GM23338 (cell line): ENCODE data around the gene VPREB3. TPM values are rescaled to one million over a fixed set of nuclear protein-coding genes. Genes with fewer than 3 reads are reported as not detected.
A peak's percentile ranks its signal among the peaks of the same experiment; 100 is the strongest.

Experiments
- ATAC-seq: fragments of 200-7000 bp; cut with Tn5 transposase; 3 replicates; pipeline ENCODE4 v1.9.1; 2020
- DNase-seq: peaks from one replicate; pipeline ENCODE4 v3.0.0-alpha.2; 2015; ENCODE audit warnings: low spot score
- H2AFZ ChIP-seq: fragments of 200-600 bp; sonication (generic); 2 replicates; pipeline ENCODE4 v1.8.0; 2016; ENCODE audit warnings: antibody characterized with exemption, mild to moderate bottlenecking, moderate library complexity
- H3F3A ChIP-seq: fragments of 200-600 bp; sonication (generic); replicated peaks from 2 replicates; pipeline ENCODE4 v1.8.0; 2017; ENCODE audit warnings: antibody characterized with exemption, mixed run types, low read depth
- H3K27ac ChIP-seq: fragments of 200-600 bp; sonication (generic); 2 replicates; pipeline ENCODE4 v1.6.1; 2016; ENCODE audit warnings: low read depth
- H3K27me3 ChIP-seq: fragments of 200-600 bp; sonication (generic); 2 replicates; pipeline ENCODE4 v1.8.0; 2016; ENCODE audit warnings: mild to moderate bottlenecking, mixed run types, moderate library complexity; ENCODE audit not compliant: insufficient read depth
- H3K36me3 ChIP-seq: fragments of 200-600 bp; sonication (generic); 2 replicates; pipeline ENCODE4 v1.8.0; 2016; ENCODE audit warnings: mild to moderate bottlenecking; ENCODE audit not compliant: insufficient read depth
- H3K4me1 ChIP-seq: fragments of 200-600 bp; sonication (generic); 2 replicates; pipeline ENCODE4 v1.8.0; 2016; ENCODE audit warnings: mild to moderate bottlenecking, moderate library complexity; ENCODE audit not compliant: insufficient read depth
- H3K4me2 ChIP-seq: fragments of 200-600 bp; sonication (generic); 2 replicates; pipeline ENCODE4 v1.7.1; 2017; ENCODE audit warnings: mixed run types
- H3K4me3 ChIP-seq: fragments of 200-600 bp; sonication (generic); 2 replicates; pipeline ENCODE4 v1.6.1; 2016; ENCODE audit warnings: mixed run types
- H3K79me2 ChIP-seq: fragments of 200-600 bp; sonication (generic); replicated peaks from 2 replicates; pipeline ENCODE4 v1.8.0; 2017; ENCODE audit warnings: mild to moderate bottlenecking; ENCODE audit not compliant: insufficient read depth
- H3K9me2 ChIP-seq: fragments of 200-600 bp; sonication (generic); 2 replicates; pipeline ENCODE4 v1.8.0; 2017; ENCODE audit not compliant: insufficient read depth
- H4K20me1 ChIP-seq: fragments of 200-600 bp; sonication (generic); replicated peaks from 2 replicates; pipeline ENCODE4 v1.8.0; 2017; ENCODE audit warnings: mild to moderate bottlenecking; ENCODE audit not compliant: insufficient read depth
- H3K27ac Mint-ChIP-seq: 2 replicates; pipeline ENCODE4 v1.8.0; 2020; ENCODE audit warnings: inconsistent platforms, mild to moderate bottlenecking, moderate library complexity, mixed read lengths
- H3K27me3 Mint-ChIP-seq: 3 replicates; pipeline ENCODE4 v1.8.0; 2022; ENCODE audit warnings: low read depth, mild to moderate bottlenecking, moderate library complexity, mixed read lengths, inconsistent platforms; ENCODE audit not compliant: insufficient read depth, poor library complexity
- H3K36me3 Mint-ChIP-seq: 3 replicates; pipeline ENCODE4 v1.8.0; 2021; ENCODE audit warnings: low read depth, mild to moderate bottlenecking, inconsistent platforms, moderate library complexity, mixed read lengths
- H3K4me1 Mint-ChIP-seq: 3 replicates; pipeline ENCODE4 v1.8.0; 2020; ENCODE audit warnings: mild to moderate bottlenecking, inconsistent platforms, mixed read lengths
- H3K4me3 Mint-ChIP-seq: 3 replicates; pipeline ENCODE4 v1.8.0; 2021; ENCODE audit warnings: moderate library complexity, mild to moderate bottlenecking, inconsistent platforms, mixed read lengths
- H3K9me3 Mint-ChIP-seq: 3 replicates; pipeline ENCODE4 v1.8.0; 2020; ENCODE audit warnings: moderate library complexity, mild to moderate bottlenecking, inconsistent platforms, mixed read lengths
- CREB1 ChIP-seq: fragments of 250-450 bp; sonication (Bioruptor Pico); IDR thresholded peaks from 2 replicates; pipeline ENCODE4 v1.5.0; 2020; ENCODE audit warnings: low read depth, mild to moderate bottlenecking, moderate library complexity
- EZH2phosphoT487 ChIP-seq: fragments of 200-600 bp; sonication (generic); IDR thresholded peaks from one replicate; pipeline ENCODE4 v1.8.1; 2018; ENCODE audit warnings: antibody characterized with exemption; ENCODE audit not compliant: unreplicated experiment
- NANOG ChIP-seq: IDR thresholded peaks from 2 replicates; pipeline ENCODE4 v1.6.1; 2016; ENCODE audit warnings: antibody characterized with exemption, borderline replicate concordance
- POLR2AphosphoS5 ChIP-seq: IDR thresholded peaks from 2 replicates; pipeline ENCODE4 v1.6.1; 2016; ENCODE audit warnings: antibody characterized with exemption, low read depth
- STAT1 ChIP-seq: IDR thresholded peaks from one replicate; pipeline ENCODE4 v1.6.1; 2016; ENCODE audit warnings: antibody characterized with exemption; ENCODE audit not compliant: unreplicated experiment
- polyA plus RNA-seq: library from polyadenylated mRNA; unstranded; fragments of >200 nt; fragmentation: Nextera tagmentation; extraction: Ambion mirVana; gene quantifications from 2 replicates; pipeline ENCODE4 v1.2.1, GENCODE V29; 2016
- total RNA-seq: library from RNA; depleted of rRNA; stranded (reverse); fragments of >200 nt; shearing (Covaris generic); gene quantifications from 2 replicates; pipeline ENCODE4 v1.2.3, GENCODE V29; 2014
- TF ChIP-seq, protein P1 (sequence below): IDR thresholded peaks from one replicate; pipeline ENCODE4 v1.6.1; 2018; ENCODE audit warnings: antibody characterized with exemption; ENCODE audit not compliant: unreplicated experiment
- TF ChIP-seq, protein P2 (sequence below), 2 experiments: fragments of 200-600 bp in 1 of 2; sonication (generic) in 1 of 2; conservative IDR thresholded peaks; 2 replicates each; pipeline versions ENCODE4 v1.5.1 to v1.6.1; 2016 to 2017; ENCODE audit warnings: antibody characterized with exemption in 2 of 2, low read depth in 2 of 2, mild to moderate bottlenecking in 2 of 2, moderate library complexity in 1 of 2

The VPREB3 gene
- total and polyA plus RNA-seq, 2 experiments from 2014 or later = 1.1 TPM; not detected in 1

DNA sequence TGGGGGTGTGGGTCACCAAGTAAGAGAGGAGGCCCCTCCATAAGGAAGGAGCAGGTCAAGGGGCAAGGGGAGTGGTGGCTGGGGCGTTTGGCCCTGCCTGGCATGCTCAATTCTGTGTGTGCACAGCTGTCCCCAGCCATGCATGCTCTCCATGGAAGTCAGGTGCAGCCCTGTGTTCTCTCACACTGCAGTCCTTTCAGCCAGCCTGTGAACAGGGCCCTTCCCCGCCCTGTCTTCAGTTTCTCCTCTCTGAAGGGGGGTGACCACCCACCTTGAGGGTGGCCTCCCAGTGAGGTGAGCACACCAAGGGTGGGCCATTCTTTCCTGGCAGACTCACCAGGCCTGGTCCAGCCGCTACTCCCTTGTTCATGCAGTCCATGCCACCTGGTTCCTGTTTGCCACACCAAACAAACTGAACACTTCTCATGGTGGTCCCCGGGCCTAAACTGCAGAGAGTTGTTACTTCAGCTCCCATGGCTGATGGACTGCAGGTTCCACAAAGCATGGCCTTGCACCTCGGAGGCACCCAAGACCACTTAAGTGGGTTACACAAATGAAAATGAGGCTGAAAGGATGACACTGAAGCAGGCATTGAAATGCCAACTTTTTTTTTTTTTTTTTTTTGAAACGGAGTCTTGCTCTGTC is 15.2 kb upstream of the VPREB3 start (continued):
- TF ChIP-seq, protein P1, sequence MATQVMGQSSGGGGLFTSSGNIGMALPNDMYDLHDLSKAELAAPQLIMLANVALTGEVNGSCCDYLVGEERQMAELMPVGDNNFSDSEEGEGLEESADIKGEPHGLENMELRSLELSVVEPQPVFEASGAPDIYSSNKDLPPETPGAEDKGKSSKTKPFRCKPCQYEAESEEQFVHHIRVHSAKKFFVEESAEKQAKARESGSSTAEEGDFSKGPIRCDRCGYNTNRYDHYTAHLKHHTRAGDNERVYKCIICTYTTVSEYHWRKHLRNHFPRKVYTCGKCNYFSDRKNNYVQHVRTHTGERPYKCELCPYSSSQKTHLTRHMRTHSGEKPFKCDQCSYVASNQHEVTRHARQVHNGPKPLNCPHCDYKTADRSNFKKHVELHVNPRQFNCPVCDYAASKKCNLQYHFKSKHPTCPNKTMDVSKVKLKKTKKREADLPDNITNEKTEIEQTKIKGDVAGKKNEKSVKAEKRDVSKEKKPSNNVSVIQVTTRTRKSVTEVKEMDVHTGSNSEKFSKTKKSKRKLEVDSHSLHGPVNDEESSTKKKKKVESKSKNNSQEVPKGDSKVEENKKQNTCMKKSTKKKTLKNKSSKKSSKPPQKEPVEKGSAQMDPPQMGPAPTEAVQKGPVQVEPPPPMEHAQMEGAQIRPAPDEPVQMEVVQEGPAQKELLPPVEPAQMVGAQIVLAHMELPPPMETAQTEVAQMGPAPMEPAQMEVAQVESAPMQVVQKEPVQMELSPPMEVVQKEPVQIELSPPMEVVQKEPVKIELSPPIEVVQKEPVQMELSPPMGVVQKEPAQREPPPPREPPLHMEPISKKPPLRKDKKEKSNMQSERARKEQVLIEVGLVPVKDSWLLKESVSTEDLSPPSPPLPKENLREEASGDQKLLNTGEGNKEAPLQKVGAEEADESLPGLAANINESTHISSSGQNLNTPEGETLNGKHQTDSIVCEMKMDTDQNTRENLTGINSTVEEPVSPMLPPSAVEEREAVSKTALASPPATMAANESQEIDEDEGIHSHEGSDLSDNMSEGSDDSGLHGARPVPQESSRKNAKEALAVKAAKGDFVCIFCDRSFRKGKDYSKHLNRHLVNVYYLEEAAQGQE = no peak
- TF ChIP-seq STAT1 (no peak), EZH2phosphoT487 (no peak), CREB1 (CRISPR knock-in tag) (no peak)

DNA sequence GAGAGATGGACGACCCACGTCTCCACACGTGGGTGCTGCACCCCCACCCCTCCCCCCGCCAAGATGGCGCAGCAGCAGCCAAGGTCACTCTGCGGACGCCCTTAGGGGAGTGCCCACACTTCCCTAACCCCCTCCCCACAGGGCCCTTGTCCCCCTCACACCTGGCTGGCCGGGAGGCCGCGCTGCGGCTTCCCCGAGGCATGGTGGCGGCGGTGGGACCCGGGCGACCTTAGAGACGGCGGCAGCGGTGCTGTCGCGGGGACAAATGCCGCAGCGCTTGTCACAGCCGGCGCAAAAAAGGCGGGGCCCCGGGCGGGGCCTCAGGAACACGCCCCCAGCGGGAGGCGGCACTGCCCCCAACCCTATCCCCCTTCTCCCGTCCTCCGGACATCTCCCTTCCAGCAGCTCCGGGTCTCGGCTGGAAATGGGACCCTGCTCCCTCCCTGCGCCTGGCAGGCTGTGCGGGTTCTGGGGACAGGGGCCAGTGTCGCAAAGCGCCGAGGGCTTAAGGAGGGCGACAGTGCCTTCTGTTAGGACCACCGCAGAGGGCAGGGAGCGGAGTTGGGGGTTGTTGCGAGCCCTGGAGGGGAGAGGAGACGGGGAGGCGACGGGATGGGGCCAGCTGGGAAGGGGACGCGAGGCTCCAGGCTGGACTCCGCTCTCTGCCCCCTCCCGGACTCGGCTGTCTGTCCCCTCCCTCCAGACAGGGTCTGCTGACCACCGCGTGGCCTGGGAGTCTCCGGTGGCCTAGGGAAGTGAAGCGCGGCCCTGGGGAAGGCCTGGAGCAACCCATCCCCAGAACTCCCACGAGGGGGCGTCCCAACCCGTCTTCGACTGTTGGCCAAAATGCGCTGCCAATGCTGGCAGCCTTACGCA is 13.7 kb upstream of the VPREB3 start, which contains the start of gene CHCHD10:
Gene CHCHD10 (minus strand): TSS at position 300 of the 876 bp plus-strand sequence. CDS start 98 bp downstream, at position 202.
- no peaks in the 10 kb centered on the region for H4K20me1 ChIP-seq
- no peak within 1 kb of the TSS for H3K27ac ChIP-seq
- peaks cover 20% of the 10 kb centered on the region for H3K27me3 ChIP-seq
- DNase-seq (peak; percentile 90), ATAC-seq (peak; percentile 52)
- Mint-ChIP-seq H3K4me1 (peaks cover 35% of the 10 kb centered on the region), H3K27ac (no peak within 1 kb of the TSS), H3K4me3 (peak within 1 kb of the TSS; percentile 83), H3K27me3 (peaks cover 31% of the 10 kb centered on the region), H3K9me3 (no peaks in the 10 kb centered on the region), H3K36me3 (peaks cover 14% of the 10 kb centered on the region)
- TF ChIP-seq, protein P2, sequence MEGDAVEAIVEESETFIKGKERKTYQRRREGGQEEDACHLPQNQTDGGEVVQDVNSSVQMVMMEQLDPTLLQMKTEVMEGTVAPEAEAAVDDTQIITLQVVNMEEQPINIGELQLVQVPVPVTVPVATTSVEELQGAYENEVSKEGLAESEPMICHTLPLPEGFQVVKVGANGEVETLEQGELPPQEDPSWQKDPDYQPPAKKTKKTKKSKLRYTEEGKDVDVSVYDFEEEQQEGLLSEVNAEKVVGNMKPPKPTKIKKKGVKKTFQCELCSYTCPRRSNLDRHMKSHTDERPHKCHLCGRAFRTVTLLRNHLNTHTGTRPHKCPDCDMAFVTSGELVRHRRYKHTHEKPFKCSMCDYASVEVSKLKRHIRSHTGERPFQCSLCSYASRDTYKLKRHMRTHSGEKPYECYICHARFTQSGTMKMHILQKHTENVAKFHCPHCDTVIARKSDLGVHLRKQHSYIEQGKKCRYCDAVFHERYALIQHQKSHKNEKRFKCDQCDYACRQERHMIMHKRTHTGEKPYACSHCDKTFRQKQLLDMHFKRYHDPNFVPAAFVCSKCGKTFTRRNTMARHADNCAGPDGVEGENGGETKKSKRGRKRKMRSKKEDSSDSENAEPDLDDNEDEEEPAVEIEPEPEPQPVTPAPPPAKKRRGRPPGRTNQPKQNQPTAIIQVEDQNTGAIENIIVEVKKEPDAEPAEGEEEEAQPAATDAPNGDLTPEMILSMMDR (conservative IDR thresholded peaks at IDR 0.05; ENCODE audit: low read depth in 2 of 2) = peak; percentile 65 to 76
- TF ChIP-seq CREB1 (CRISPR knock-in tag) (peak; percentile 28; the same call in 1 of the 2 replicates), POLR2AphosphoS5 (peak; percentile 60), NANOG (no peak)
- H3K4me3 ChIP-seq = peak within 1 kb of the TSS; percentile 92
- peak within 1 kb of the TSS; percentile 99 for H3K4me2 ChIP-seq
- H3K79me2 ChIP-seq = no peaks in the 10 kb centered on the region
- H3K4me1 ChIP-seq = peaks cover 24% of the 10 kb centered on the region
- H2AFZ ChIP-seq = peak within 1 kb of the TSS; percentile 96
- H3F3A ChIP-seq = peaks cover 5% of the 10 kb centered on the region
- no peaks in the 10 kb centered on the region for H3K9me2 ChIP-seq
- H3K36me3 ChIP-seq = no peaks in the 10 kb centered on the region; the same call in 1 of the 2 replicates
